ENCODE results near the gene SALL1.

The SALL1 gene

DNA sequence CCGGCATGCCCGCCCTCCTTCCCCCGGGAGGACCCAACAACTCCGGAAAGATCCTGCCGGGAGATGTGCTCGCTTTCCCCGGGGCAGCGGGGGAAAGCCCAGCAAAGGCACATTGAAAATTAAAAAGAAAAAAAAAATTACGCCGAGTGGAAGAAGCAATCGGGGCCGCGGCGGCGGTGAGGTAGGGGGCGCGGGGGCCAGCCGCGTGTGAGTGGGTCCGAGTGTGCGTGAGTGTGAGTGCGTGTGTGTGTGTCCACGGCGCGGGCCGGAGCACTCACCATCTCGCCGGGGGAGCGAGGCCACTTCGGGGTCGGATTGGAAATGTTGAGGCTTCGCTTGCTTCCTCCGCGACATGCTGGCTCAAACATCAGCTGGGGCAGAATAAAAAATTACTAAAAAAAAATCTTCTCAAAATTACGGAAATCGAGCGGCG is at the start of gene SALL1:
Gene SALL1, minus strand, starts transcription at position 383 of the 433 bp plus-strand sequence. Its CDS starts 29 bp downstream, at position 354.
- ATAC-seq = no peak
- H3K9me3 Mint-ChIP-seq = peaks cover 4% of the 10 kb centered on the region
- peaks cover 77% of the 10 kb centered on the region for H3K27me3 Mint-ChIP-seq
- peaks cover 10% of the 10 kb centered on the region for H3K36me3 Mint-ChIP-seq
- no peak within 1 kb of the TSS for H3K27ac Mint-ChIP-seq
- no peaks in the 10 kb centered on the region for H3K4me1 Mint-ChIP-seq
- H3K4me3 Mint-ChIP-seq = no peak within 1 kb of the TSS

DNA sequence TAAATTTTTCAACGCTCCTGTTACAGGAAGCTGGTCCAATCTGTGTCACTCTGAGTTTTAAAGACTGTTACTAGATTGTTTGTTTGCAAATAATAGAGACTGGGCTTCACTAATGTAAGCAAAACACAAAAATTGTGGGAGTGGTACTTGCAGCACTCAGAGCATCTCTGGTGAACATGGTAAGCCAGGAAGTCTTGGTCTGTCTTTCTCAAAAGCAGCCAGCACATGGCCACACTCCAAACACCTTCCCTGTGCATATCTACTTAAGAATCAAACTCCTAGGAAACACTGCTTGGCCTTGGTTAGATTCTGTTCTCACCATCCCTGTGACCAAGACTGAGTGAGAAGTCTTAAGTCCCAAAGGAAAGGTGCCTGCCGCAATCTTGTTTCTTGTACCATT is 49.7 kb upstream of the SALL1 start:
- ATAC-seq = no peak
- no peak overlapping the region for H3K27ac Mint-ChIP-seq
- no peaks in the 10 kb centered on the region for H3K27me3 Mint-ChIP-seq
- H3K4me1 Mint-ChIP-seq = no peaks in the 10 kb centered on the region
- H3K4me3 Mint-ChIP-seq = no peak overlapping the region
- peaks cover 10% of the 10 kb centered on the region for H3K9me3 Mint-ChIP-seq
- H3K36me3 Mint-ChIP-seq = no peaks in the 10 kb centered on the region

DNA sequence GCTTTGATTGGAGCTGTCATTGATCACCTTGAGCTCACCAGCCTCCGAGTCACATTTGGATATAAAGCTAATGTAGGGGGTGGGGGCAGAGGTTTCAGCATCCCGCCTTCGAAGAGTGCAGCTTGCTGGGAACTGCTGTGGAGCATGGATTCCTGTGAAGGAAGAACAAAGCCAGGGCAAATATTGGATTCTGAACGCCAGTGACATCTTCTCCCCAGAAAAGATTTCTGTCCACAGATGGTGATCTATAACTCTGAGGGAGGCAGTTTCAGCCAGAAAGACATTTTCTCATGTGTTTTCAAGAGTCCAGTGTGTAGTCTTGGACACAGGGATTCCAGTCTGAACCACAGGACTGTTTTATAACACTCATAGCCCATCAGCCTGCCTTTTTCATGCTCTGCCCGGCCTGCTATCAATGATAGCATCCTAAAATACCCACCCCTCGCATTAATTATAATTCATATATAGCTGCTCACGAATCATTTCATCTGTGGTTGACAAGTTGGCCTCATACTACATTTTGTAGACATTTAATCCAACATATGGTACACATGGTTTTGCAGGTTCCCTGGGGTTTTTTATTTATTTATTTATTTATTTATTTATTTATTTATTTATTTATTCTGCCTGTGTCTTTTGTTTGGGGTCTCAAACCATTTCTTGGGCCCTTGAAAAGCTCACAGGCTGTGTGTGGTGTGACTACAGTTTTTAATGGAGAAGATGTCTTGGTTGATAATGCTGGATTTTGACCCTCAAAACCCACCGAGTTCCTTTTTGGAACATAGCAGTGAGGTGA is 47.1 kb upstream of the SALL1 start:
- Mint-ChIP-seq H3K4me3 (no peak overlapping the region), H3K27ac (no peak overlapping the region), H3K9me3 (peaks cover 2% of the 10 kb centered on the region), H3K36me3 (no peaks in the 10 kb centered on the region), H3K4me1 (no peaks in the 10 kb centered on the region), H3K27me3 (no peaks in the 10 kb centered on the region)
- no peak for ATAC-seq

DNA sequence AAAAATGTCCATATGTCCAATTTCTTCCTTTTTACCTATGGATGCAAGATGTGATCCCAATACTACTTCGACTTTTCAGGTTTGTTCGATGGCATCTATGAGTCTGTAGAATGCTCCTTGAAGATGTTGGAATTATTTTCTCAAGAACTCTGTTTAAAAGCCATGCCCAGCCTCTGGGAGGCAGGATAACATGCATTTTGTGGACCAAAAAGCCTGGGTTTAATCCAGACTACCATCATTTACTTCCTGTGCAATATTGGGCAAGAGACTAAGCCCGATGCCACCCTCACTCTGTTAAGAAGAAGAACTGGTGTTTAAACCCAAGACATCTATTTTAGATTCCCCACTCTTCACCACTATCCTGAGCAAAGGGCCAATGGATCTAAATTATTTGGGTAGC is 42.8 kb upstream of the SALL1 start:
- Mint-ChIP-seq H3K4me3 (no peak overlapping the region), H3K9me3 (no peaks in the 10 kb centered on the region), H3K27me3 (no peaks in the 10 kb centered on the region), H3K36me3 (no peaks in the 10 kb centered on the region), H3K27ac (no peak overlapping the region), H3K4me1 (no peaks in the 10 kb centered on the region)
- ATAC-seq = no peak

DNA sequence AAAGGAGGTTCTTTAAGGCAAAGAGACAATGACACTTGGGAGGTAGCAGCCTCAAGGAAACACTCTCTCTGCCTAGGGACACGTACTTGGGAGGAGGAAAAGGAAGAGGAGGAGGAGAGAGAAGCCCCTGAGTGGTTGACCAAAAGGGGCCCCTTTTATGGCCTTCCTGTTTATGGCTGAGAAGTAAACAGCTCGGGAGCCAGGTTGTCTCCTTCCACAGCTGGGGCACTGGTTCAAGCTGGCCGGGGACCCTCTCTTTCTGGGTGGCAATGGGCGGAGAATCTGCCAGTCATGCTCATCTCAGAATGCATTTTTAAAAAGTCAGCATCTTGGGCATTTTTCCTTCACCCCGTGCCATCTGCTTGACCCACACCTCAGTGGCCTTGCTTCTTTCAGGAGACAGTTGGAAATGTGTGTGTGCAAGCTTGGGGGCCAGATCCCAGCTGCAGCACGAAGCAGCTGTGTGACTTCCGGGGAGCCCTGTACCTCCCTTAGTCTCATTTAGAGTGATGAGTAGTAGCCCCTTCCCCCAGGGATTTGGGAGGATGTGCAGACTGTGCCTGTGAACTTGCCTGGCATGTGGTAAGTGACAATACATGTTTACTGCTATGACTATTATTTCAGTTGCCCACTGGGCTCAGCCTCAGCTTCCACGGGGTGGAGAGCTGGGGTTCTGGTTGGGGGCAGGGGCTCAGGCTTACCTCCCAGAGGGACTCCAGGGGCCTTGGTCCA is 33.8 kb upstream of the SALL1 start:
- H3K27ac Mint-ChIP-seq = no peak overlapping the region
- H3K4me3 Mint-ChIP-seq = no peak overlapping the region
- H3K27me3 Mint-ChIP-seq = no peaks in the 10 kb centered on the region
- peaks cover 2% of the 10 kb centered on the region for H3K9me3 Mint-ChIP-seq
- ATAC-seq = no peak
- no peaks in the 10 kb centered on the region for H3K4me1 Mint-ChIP-seq
- H3K36me3 Mint-ChIP-seq = no peaks in the 10 kb centered on the region

DNA sequence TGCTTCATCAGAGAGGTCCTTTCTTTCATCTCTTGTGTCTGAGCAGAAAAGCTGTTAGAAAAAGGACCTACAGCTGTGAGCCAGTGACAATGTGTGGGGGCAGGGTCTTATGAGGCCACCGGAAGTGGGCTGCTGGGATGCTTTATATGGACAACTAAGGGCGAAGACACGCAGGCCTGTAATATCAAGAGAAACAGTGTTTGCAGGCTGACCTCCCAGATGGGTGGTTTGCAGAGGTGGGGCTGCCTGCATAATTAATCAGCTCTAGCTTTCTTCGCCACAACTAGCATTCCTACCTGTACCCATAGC is 30.4 kb upstream of the SALL1 start:
- H3K9me3 Mint-ChIP-seq = peaks cover 2% of the 10 kb centered on the region
- no peaks in the 10 kb centered on the region for H3K4me1 Mint-ChIP-seq
- no peak overlapping the region for H3K27ac Mint-ChIP-seq

DNA sequence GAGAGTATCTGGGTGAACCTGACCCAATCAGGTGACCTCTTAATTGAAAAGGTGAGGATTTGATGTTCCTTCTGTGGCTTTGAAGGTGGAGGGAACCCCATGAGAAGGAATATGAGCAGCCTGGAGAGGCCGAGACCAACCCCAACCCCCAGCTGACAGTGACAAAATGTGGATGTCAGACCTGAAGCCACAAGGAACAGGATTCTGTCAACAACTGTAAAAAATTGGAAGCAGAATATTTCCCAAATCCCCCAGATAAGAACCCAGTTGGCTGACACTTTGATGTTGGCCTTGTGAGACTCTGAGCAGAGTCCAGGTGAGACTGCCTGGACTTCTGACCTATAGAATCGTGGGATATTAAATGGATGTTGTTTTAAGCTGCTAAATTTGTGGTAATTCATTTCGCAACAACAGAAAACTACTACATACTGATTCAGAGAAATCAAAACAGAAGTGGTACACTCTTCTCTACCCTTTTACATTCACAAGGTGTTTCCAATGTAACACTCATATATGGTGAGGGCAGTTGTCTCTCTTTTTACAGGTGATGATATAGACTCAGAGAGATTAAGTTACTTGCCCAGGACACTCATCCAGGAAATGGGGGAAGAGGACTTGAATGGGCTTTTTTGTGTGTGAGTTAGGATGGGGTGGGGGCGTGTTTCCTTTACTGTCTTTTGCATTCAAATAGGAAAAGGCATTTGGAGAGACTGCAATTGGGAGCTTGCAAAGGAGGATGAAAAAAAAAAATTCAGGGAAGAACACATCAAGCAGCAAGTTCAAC is 29.8 kb upstream of the SALL1 start:
- Mint-ChIP-seq H3K9me3 (peaks cover 2% of the 10 kb centered on the region), H3K4me3 (no peak overlapping the region), H3K27ac (no peak overlapping the region), H3K36me3 (no peaks in the 10 kb centered on the region), H3K4me1 (no peaks in the 10 kb centered on the region), H3K27me3 (no peaks in the 10 kb centered on the region)
- no peak for ATAC-seq

More for the DNA sequence above, 30.4 kb upstream of the SALL1 start:
- no peaks in the 10 kb centered on the region for H3K36me3 Mint-ChIP-seq
- H3K4me3 Mint-ChIP-seq = no peak overlapping the region
- no peaks in the 10 kb centered on the region for H3K27me3 Mint-ChIP-seq
- no peak for ATAC-seq

DNA sequence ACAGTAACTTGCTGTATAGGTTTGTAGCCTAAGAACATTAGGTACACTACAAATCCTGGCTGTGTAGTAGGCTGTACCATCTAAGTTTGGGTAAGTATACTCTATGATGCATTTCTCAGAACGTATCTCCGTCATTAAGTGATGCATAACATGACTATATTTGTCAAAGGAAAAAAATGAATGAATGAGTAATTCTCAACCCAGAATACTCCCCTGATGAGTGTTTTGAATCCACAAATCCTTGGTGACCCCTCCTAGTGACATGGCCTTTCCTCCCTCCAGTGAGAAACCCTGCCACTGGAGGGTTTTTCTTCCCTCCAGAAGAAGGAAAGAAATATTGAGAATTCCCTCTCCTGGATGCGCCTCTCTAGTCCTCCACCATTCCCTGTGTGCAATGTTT is 24.0 kb upstream of the SALL1 start:
- no peak for ATAC-seq
- no peaks in the 10 kb centered on the region for H3K36me3 Mint-ChIP-seq
- no peaks in the 10 kb centered on the region for H3K27me3 Mint-ChIP-seq
- no peaks in the 10 kb centered on the region for H3K4me1 Mint-ChIP-seq
- H3K4me3 Mint-ChIP-seq = no peak overlapping the region
- no peak overlapping the region for H3K27ac Mint-ChIP-seq
- peaks cover 3% of the 10 kb centered on the region for H3K9me3 Mint-ChIP-seq

DNA sequence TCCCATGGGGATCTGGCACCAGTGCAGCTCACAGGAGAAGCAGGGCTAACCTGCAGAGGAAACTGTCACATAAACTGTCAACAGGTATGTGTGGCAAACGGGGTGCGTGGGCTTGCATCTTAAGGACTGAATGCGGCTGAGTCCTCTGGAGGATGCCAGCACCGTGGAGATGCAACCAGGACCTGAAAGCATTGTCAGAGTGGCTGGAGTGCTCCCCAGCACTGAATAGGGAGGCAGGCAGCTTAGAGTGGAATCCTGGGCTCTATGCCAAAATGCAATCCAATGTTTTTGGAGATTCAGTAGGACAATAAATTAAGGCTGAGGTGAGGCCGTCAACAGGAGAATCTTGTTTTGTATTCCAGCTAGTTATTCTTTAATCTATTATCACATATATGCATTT is 21.3 kb upstream of the SALL1 start:
- no peaks in the 10 kb centered on the region for H3K27me3 Mint-ChIP-seq
- H3K9me3 Mint-ChIP-seq = peaks cover 3% of the 10 kb centered on the region
- no peaks in the 10 kb centered on the region for H3K36me3 Mint-ChIP-seq
- no peak overlapping the region for H3K4me3 Mint-ChIP-seq
- ATAC-seq = no peak
- no peaks in the 10 kb centered on the region for H3K4me1 Mint-ChIP-seq
- H3K27ac Mint-ChIP-seq = no peak overlapping the region

DNA sequence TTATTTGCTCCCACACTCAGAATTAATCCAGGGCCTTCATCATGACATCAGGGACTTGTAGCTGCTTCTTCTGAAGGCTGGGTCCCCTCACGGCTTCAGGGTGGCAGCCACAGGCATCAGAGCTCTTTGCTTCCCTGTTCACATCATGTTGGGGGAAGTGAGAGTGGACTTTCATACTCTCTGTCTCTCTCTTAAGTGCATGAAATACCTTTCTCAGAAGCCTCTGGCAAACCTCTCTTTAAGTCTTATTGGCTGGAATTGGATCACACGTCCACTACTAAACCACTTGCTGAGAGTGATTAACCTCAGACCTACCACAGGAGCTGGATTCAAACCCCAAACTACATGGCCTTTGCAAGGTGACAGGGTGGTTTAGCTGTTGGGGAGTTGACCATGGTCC is 17.7 kb upstream of the SALL1 start:
- no peak for ATAC-seq
- no peaks in the 10 kb centered on the region for H3K36me3 Mint-ChIP-seq
- H3K9me3 Mint-ChIP-seq = peaks cover 3% of the 10 kb centered on the region
- H3K27me3 Mint-ChIP-seq = no peaks in the 10 kb centered on the region
- no peak overlapping the region for H3K4me3 Mint-ChIP-seq
- H3K27ac Mint-ChIP-seq = no peak overlapping the region
- H3K4me1 Mint-ChIP-seq = no peaks in the 10 kb centered on the region

DNA sequence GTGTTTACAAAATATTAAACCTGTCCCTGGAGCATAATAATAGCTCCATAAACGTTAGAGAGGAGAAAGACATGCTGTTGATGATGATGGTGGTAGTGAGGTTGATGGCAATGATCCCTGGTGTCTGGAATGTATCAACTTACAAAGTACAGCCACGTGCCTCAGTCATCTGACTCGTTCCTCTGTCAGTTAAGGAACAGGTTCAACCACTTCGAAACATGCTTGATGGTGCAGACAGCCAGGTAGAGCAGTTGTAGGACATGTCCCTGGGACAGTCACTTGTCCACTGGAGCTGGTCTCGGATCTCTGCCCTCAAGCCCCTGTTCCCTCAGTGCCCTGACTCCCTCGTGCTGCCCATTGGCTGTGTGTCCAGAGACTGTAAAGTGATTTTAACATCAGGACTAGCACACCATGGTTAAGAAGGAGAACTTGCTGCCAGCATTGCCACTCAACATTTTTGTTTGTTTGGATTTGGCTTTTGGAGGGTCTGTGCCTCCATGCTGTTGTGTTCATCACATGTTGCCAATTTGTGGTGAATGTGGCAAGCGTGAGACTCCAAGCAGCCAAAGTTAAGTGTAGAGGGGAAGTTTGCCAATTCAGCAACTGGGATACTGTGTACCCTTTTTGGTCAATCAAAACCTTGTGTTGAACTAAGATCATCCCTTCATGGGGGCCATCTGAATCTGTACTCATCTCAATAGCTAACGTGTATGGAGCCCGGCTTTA is 16.3 kb upstream of the SALL1 start:
- H3K4me3 Mint-ChIP-seq = no peak overlapping the region
- no peaks in the 10 kb centered on the region for H3K4me1 Mint-ChIP-seq
- H3K36me3 Mint-ChIP-seq = no peaks in the 10 kb centered on the region
- peaks cover 3% of the 10 kb centered on the region for H3K9me3 Mint-ChIP-seq
- no peak overlapping the region for H3K27ac Mint-ChIP-seq
- ATAC-seq = no peak
- H3K27me3 Mint-ChIP-seq = no peaks in the 10 kb centered on the region

DNA sequence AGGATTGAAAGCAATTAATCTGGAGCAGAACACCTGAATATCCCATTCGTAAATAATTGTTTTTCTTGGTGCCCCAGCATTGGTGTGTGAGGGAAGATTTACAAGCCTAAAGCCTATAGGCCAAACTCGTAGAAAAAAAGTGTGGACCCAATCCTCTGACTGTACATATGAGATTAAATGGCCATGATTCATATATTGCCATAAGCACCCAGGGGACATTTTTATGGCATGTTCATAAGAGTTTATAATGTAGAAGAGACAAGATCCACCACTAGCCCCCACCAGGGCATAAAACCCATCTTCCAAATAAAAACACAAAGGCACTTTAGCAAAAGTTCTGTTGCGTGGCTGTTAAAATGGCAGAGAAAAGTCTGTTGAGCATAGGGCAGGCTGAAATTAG is 15.5 kb upstream of the SALL1 start:
- H3K4me1 Mint-ChIP-seq = no peaks in the 10 kb centered on the region
- H3K9me3 Mint-ChIP-seq = peaks cover 3% of the 10 kb centered on the region
- H3K36me3 Mint-ChIP-seq = no peaks in the 10 kb centered on the region
- no peak overlapping the region for H3K27ac Mint-ChIP-seq
- H3K4me3 Mint-ChIP-seq = no peak overlapping the region
- no peaks in the 10 kb centered on the region for H3K27me3 Mint-ChIP-seq
- no peak for ATAC-seq

DNA sequence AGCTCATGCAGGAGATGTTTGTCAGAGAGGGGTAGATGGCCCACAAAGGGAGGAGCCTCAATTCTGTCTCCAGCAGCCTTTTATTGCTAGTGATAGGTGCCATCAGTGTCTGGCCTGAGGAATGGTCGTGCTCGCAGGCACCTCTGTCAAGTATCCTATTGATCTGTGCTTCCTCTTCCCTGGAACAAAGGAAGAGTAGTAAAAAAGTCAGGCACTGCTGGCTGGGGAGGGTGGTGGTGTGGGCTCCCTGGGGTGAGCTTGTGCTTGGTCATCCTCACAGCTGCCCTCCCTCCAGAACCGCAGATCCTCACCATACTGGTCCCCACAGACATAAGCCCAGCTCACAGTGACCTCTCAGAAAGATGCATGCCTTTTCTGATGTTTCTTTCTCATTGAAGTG is 15.0 kb upstream of the SALL1 start:
- H3K9me3 Mint-ChIP-seq = peaks cover 3% of the 10 kb centered on the region
- no peak overlapping the region for H3K27ac Mint-ChIP-seq
- H3K36me3 Mint-ChIP-seq = no peaks in the 10 kb centered on the region
- H3K4me3 Mint-ChIP-seq = no peak overlapping the region
- no peaks in the 10 kb centered on the region for H3K4me1 Mint-ChIP-seq
- ATAC-seq = no peak
- no peaks in the 10 kb centered on the region for H3K27me3 Mint-ChIP-seq

DNA sequence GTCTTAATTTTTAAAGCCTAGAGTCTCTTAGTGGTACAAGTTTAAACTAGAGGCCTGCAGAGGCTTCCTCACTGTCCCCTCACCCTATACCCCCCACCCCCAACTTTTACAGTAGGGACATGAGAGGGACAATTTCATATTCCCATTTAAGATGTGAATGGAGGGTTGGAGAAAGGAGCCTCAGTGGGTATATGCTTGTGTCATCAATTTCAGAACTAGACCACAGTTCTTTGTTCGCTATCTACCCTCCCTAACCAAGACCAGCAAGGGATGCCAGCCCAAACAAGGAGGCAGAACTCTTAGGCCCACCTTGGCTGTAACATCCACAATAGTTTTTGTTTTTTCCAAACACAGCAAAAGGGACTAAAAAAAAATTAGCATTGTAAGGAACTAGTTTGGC is 14.0 kb upstream of the SALL1 start:
- Mint-ChIP-seq H3K36me3 (no peaks in the 10 kb centered on the region), H3K27me3 (no peaks in the 10 kb centered on the region), H3K4me1 (no peaks in the 10 kb centered on the region), H3K27ac (no peak overlapping the region), H3K4me3 (no peak overlapping the region), H3K9me3 (no peaks in the 10 kb centered on the region)
- no peak for ATAC-seq

DNA sequence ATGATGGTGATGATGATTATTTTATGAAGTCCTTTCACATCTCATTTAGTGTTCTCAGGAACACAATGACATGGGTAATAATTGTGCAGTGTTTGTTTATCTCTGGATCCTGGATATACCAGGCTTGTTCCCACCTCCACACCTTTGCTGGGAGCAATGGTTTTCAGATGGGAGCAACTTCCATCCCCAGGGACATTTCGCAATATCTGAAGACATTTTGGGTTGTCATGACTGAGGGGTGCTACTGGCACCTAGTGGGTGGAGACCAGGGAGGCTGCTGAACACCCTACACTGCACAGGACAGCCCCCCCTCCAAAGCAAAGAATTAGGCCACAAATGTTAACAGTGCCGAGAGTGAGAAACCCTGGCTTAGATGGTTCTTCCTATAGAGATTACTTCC is 13.5 kb upstream of the SALL1 start:
- H3K9me3 Mint-ChIP-seq = no peaks in the 10 kb centered on the region
- H3K36me3 Mint-ChIP-seq = no peaks in the 10 kb centered on the region
- H3K27me3 Mint-ChIP-seq = no peaks in the 10 kb centered on the region

More for the DNA sequence above, 13.5 kb upstream of the SALL1 start:
- no peak overlapping the region for H3K4me3 Mint-ChIP-seq
- no peaks in the 10 kb centered on the region for H3K4me1 Mint-ChIP-seq
- H3K27ac Mint-ChIP-seq = no peak overlapping the region
- ATAC-seq = no peak

Data from stimulated activated memory B cell treated with anti-CD40 and anti-IgM and Interleukin-4, amounts not matched to agents 10 μg/mL and 1 μg/mL and 100 μg/mL, for 72 hours (primary cell).